HG03103 (cell line): Measurements from ENCODE around the gene PMF1.
A peak's percentile ranks its signal among the peaks of the same experiment; 100 is the strongest.
"Not testable (repeated sequence)": the region's sequence is repeated elsewhere in the genome, so short reads cannot be mapped to it uniquely, and the experiment has no call there.

Experiments used
- ATAC-seq: cut with Tn5 transposase; IDR thresholded peaks from one replicate; pipeline ENCODE4 v1.9.1; 2021; ENCODE audit warnings: low read depth; ENCODE audit not compliant: unreplicated experiment

PMF1 gene, protein sequence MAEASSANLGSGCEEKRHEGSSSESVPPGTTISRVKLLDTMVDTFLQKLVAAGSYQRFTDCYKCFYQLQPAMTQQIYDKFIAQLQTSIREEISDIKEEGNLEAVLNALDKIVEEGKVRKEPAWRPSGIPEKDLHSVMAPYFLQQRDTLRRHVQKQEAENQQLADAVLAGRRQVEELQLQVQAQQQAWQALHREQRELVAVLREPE

DNA sequence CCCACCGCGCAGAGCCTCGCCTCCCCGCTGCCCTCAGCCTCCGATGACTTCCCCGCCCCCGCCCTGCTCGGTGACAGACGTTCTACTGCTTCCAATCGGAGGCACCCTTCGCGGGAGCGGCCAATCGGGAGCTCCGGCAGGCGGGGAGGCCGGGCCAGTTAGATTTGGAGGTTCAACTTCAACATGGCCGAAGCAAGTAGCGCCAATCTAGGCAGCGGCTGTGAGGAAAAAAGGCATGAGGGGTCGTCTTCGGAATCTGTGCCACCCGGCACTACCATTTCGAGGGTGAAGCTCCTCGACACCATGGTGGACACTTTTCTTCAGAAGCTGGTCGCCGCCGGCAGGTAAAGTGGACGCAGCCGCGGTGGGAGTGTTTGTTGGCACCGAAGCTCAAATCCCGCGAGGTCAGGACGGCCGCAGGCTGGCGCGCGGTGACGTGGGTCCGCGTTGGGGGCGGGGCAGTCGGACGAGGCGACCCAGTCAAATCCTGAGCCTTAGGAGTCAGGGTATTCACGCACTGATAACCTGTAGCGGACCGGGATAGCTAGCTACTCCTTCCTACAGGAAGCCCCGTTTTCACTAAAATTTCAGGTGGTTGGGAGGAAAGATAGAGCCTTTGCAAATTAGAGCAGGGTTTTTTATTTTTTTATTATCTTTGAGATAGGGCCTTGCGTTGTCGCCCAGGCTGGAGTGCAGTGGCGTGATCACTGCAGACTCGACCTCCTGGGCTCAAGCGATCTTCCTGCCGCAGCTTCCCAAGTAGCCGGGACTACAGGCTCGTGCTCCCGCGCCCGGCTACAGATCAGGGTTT lies at the start of gene PMF1:
Gene PMF1, plus strand, starts transcription at position 175 of the 811 bp plus-strand sequence. Its CDS starts 9 bp downstream, at position 184.
- ATAC-seq, result peak; percentile 75

DNA sequence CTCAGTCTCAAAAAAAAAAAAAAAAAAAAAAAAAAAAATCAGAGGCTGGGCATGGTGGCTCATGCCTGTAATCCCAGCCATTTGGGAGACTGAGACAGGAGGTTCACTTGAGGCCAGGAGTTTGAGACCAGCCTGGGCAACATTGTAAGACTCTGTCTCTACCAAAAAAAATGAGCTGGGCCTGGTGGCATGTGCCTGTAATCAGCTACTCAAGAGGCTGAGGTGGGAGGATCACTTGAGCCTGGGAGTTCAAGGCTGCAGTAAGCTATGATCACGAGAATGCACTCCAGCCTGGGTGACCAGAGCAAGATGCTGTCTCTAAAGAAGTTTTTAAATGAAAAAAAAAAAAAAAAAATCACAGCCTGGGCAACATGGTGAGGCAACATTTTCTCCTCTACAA lies 49.1 kb upstream of the PMF1 start:
- ATAC-seq, result no peak

DNA sequence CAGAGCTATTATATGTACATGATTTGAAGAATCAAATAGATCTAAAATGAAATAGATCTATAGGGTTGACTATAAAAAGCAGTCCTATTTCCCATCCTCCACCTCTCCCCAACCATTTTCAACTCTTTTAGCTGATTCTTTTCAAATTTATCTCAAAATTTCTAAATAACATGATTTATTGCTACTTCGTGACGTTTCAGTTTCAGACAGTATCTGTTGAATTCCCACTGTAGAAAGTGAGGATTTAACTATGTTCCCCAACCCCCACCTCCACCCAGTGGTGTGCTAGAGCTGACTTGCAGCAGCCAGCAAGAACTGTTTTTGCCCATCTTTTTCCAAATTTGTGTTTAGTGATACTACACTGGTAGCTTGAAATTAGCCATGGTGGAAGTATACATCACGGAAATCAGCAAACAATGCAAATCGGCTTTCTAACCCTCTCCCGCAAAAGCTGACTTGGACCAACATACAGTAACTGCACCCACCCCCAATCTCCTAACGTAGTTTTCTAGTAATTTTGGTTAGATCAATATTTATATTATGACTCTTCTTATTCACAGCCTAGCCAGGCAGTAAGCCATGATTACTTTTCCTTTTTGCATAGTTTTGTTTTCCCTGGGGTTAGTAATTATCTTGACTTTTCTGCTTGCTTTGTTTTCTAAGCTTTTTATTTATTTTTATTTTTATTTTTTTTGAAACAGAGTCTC lies 48.5 kb upstream of the PMF1 start:
- no peak for ATAC-seq

DNA sequence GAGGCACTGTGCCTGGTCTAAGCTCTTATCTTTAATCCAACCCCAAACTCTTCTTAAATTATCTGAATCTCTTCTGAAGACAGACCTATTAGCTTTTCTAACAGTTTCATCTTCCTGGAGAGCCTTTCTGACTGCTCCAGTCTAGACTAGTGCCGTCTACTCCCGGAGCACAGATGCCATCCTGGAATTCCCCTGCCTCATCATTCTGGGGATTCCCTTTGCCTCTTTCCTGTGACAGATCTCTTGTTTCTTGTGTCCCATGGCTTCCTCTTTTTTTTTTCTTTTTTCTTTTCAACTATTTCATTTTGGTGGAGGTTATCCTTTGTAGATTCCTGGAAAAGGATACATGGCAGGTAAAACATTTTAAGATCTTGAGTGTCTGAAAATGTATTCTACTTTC lies 47.7 kb upstream of the PMF1 start:
- ATAC-seq, result no peak

DNA sequence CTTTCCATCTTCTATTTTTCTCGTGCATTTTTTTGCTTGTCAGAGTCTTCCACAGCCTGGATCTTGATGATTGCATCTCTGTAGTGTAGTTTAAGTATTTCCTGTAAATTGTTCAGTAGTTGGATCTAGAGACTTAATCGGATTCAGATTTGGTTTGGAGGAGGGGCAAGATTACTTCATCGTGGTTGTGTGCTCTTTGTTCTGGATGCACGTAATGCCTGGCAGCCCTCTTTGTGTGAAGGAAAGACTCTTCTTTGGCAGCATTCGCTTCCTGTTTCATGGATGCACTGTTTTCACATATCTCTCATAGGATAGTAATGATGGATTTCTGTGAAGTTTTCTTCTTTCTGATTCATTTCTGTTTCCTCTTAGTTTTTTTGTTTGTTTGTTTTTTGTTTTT lies 45.3 kb upstream of the PMF1 start:
- ATAC-seq, result no peak

DNA sequence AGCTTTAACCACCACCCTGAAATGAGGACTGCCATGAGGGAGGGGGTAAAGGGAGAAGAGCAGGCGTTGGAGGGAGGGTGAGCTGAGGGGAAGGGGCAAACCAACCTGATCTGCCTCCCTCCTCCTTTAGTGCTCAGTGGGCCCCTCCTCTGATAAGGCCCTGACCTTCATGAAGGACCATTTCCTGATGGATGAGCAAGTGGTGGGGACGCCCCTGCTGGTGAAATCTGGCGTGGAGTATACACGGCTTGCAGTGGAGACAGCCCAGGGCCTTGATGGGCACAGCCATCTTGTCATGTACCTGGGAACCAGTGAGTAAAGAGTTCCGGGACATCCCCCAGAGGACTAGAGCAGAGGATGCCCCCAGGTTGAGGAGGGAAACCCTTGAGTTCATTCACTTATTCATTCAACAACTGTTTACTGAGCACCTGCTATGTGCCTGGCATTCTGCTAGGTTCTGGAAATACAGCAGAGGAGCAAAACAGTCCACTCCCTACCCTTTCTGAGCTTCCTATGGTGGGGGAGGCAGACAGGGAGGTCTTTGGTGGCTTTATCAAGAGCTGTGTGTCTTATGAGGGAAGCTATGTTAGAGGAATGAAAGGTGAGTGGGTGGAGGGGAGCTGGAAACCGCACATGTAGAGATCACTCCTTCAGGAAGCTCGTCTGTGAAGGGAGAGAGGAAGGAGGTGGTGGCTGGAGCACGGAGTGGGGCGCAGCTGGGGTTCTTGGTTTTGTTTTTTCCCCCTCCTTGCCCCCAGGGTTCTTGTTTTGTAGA lies 39.9 kb upstream of the PMF1 start:
- ATAC-seq, result no peak

DNA sequence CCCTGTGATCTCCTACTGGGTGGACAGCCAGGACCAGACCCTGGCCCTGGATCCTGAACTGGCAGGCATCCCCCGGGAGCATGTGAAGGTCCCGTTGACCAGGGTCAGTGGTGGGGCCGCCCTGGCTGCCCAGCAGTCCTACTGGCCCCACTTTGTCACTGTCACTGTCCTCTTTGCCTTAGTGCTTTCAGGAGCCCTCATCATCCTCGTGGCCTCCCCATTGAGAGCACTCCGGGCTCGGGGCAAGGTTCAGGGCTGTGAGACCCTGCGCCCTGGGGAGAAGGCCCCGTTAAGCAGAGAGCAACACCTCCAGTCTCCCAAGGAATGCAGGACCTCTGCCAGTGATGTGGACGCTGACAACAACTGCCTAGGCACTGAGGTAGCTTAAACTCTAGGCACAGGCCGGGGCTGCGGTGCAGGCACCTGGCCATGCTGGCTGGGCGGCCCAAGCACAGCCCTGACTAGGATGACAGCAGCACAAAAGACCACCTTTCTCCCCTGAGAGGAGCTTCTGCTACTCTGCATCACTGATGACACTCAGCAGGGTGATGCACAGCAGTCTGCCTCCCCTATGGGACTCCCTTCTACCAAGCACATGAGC lies 36.1 kb upstream of the PMF1 start:
- no peak for ATAC-seq

DNA sequence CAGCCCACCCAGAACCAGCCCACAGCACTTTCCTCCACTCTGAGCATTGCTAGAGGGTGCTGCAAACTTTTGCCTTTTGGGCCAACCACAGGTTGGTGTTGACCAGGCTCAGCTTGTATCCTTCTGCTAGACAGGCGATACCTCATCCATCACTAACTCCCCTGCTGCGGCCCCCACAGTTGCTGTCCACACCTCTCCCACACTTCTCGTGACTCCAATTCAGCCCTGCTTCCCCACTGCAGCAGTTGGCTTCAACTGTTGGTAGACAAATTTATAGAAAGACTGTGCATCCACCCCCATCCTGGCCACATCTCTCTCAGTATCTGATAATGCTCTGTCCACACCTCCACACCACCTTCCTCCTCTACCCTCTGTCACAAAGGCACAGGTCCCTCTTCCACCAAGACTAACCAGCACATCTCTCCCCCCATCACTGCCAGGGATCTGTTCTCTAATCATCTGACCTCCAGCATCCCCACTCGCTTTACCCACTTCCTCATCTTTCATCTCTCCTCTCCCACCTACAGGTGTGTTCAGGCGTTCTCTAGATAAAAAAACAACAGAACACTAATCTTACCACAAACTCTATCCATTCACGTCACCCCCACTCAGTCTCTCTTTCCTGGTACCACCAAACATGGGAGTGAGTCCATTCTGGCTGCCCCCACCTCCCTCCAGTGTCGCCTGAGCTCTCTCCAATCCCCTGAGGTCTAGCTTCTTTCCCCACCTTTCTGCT lies 34.7 kb upstream of the PMF1 start:
- ATAC-seq, result no peak

DNA sequence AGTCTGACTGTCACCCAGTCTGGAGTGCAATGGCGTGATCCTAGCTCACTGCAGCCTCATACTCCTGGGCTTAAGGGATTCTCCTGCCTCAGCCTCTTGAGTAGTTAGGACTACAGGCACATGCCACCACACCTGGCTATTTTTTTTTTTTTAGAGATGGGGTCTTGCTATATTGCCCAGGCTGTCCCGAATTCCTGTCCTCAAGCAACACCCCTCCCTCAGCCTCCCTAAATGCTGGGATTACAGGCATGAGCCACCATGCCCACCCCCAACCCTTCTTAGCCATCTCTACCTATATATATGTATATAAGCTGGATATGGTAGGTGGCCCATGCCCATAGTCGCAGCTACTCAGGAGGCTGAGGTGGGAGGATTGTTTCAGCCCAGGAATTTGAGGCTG lies 32.3 kb upstream of the PMF1 start:
- ATAC-seq, result no peak

DNA sequence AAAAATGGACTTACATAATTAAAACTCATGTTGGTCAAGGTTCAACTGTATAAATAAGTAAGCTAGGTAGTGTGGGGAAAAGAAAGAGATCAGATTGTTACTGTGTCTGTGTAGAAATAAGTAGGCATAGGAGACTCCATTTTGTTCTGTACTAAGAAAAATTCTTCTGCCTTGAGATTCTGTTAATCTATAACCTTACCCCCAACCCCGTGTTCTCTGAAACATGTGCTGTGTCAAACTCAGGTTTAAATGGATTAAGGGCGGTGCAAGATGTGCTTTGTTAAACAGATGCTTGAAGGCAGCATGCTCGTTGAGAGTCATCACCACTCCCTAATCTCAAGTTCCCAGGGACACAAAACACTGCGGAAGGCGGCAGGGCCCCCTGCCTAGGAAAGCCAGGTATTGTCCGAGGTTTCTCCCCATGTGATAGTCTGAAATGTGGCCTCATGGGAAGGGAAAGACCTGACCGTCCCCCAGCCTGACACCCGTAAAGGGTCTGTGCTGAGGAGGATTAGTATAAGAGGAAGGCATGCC lies 31.3 kb upstream of the PMF1 start:
- ATAC-seq, result not testable (repeated sequence)

DNA sequence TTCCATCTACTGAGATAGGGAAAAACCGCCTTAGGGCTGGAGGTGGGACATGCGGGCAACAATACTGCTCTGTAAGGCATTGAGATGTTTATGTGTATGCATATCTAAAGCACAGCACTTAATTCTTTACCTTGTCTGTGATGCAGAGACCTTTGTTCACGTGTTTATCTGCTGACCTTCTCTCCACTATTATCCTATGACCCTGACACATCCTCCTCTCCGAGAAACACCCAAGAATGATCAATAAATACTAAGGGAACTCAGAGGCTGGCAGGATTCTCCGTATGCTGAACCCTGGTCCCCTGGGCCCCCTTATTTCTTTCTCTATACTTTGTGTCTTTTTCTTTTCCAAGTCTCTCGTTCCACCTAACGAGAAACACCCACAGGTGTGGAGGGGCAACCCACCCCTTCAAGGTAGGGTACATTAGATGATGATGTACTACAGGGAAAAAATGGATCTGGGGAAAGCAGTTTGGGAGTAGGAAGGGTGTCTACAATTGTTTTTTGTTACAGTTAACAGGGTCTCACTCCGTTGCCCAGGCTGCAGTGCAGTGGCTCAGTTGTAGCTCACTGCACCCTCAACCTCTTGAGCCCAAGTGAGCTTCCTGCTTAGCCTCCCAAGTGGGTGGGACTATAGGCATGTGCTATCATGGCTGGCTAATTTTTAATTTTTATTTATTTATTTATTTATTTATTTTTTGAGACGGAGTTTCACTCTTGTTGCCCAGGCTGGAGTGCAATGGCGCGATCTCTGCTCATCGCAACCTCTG lies 30.6 kb upstream of the PMF1 start:
- ATAC-seq, result not testable (repeated sequence)

DNA sequence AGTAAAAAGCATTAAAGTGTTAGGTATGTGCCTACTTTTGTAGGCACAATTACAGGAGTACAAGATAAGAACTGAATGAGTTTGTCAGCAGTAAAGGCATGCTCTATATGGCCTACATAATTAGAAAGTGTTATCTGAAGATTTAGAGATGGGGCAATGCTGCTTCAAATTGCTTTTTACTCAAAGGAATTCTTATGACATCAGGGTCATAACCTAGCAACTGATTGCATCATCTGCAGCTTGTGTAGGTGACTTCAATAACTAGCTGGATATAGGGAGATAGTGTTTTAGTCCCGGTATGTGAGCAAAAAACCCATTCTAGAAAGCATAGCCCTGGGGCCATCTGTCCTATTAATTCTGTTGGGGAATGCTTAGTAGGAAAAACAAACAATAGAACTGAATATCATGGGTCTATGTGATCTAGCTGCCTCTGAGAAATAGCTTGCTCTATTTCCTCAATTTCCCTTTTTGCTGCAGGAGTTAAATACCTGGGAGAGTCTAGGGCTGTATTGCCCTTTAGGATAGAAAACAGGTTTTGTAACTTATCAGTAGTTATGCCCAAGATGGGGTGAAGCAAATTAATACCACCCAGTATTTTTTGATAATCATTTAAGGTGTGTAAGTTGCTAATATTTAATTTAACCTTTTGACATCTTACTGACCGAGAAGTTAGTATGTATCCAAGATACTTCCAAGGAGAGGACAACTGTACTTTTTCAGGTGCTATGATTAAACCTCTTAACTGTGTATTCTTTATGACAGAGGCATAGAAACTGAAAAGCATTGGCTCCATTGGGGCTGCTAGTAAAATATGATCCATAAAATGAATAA lies 26.2 kb upstream of the PMF1 start:
- not testable (repeated sequence) for ATAC-seq

DNA sequence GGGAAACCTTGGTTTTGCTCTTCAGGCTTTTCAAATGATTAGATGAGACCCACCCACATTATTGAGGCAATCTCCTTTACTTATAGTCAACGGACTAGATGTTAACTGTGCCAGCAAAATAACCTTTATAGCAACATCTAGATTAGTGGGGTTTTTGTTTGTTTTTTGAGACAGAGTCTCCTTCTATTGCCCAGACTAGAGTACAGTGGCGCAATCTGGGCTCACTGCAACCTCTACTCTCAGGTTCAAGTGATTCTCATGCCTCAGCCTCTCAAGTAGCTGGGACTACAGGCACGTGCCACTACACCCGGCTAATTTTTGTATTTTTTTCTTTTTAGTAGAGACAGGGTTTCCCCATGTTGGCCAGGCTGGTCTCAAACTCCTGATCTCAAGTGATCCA lies 22.5 kb upstream of the PMF1 start:
- ATAC-seq, result not testable (repeated sequence)

DNA sequence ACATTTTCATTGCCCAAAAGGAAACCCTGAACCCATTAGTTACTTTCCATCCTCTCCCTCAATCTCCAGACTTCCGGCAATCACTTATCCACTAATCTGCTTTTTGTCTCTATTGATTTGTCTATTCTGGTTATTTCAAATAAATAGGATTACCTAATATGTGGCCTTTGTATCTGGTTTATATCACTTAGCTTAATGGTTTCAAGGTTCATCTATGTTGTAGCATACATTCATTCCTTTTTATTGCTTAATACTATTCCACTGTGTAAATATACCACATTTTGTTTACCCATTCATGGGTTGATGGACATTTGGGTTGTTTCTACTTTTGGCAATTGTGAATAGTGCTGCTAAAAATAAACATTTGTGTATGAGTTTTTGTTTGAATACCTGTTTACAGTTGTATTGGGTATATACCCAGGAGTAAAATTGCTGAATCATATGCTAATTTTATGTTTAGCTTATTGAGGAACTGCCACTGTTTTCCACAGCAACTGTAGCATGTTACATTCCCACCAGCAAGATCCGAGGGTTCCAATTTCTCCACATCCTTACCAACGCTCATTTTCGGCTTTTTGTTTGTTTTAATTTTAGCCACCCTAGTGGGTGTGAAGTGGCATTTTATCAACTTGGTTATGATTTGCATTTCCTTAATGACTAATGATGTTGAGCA lies 21.4 kb upstream of the PMF1 start:
- ATAC-seq, result no peak

DNA sequence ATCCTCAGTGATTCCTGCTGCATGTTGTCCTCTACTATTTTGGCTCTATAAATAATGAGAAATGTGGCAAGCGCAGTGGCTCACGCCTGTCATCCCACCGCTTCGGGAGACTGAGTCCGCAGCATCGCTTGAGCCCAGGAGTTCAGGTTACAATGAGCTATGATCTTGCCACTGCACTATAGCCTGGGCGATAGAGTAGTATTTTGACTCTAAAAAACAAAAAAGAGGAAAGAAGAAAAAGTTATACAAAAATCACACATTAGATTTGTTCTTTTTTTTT lies 19.7 kb upstream of the PMF1 start:
- no peak for ATAC-seq

DNA sequence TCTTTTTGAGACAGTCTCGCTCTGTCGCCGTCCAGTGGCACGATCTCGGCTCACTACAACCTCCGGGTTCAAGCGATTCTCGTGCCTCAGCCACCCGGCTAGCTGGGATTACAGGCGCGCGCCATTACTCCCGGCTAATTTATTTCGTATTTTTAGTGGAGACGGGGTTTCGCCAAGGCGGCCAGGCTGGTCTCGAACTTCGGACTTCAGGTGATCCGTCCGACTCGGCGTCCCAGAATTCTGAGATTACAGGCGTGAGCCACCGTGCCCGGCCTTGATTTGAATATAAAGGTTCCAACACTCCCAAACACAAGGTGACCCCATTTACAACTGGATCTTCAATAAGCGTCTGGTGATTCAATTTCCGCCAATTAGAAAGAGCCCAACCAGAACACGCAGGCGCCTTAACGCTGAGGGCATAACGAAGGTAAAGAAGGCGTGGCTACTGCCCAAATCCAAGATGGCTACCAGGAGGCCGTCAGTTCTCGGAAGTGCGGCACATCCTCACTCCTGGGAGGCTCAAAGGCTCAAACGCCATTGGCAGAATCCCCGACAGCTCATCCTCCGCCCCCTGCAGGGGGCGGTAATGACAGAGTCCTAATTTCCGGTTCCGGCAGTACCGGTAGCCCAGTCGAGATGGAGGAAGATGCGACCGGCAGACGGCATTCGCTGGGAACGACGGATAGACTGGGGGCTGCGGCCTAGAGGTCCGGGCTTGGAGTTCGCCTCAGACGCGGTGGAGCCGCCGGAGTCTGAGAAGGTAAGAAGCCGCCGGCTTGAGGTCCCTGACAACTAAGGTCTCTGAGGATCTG lies 19.1 kb upstream of the PMF1 start, which contains the start of gene SLC25A44:
Gene SLC25A44, plus strand, starts transcription at position 617 of the 812 bp plus-strand sequence. CDS start 5,744 bp downstream, outside the sequence.
- ATAC-seq, result peak; percentile 89

DNA sequence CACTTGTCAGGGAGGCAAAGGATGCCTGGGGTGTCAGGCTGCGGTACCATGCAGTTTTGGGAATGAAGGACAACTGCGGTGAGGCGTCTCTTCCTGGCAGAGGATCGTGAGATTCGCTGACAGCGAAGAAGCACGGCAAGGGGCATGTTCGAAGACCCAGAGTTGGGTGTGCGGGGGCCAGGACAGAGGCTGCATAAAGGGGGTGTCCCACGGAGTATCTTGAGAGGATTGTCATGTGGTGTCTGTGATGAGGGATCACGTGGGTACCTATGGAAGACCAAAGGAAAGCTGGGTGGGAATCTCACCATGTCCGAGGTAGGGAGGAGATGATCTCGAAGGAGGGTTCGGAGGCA lies 18.5 kb upstream of the PMF1 start:
- ATAC-seq, result no peak
